ENCODE data around the gene TAC4.

Gene TAC4

GRCh38 chr17:49795372-49795771 lies 52.5 kb downstream of the TAC4 start:
- H3K4me3 ChIP-seq (ENCODE audit: low read depth, low read length) = no peak overlapping the region
- no peak for TF ChIP-seq CTCF (IDR thresholded peaks at IDR 0.05; ENCODE audit: low read depth, low read length, missing control alignments)
- no peak for DNase-seq (ENCODE audit: low read depth)

GRCh38 chr17:49793309-49793708 lies 54.6 kb downstream of the TAC4 start:
- no peak overlapping the region for H3K4me3 ChIP-seq (ENCODE audit: low read depth, low read length)
- no peak for TF ChIP-seq CTCF (IDR thresholded peaks at IDR 0.05; ENCODE audit: low read depth, low read length, missing control alignments)
- DNase-seq (ENCODE audit: low read depth) = no peak

GRCh38 chr17:49789243-49789578 lies 58.7 kb downstream of the TAC4 start:
- DNase-seq (ENCODE audit: low read depth) = no peak
- TF ChIP-seq CTCF (IDR thresholded peaks at IDR 0.05; ENCODE audit: low read depth, low read length, missing control alignments) = no peak
- H3K4me3 ChIP-seq (ENCODE audit: low read depth, low read length) = peak overlapping the region; percentile 38

- DNase-seq (ENCODE audit: low read depth) = peak; percentile 99
- no peak for TF ChIP-seq CTCF (IDR thresholded peaks at IDR 0.05; ENCODE audit: low read depth, low read length, missing control alignments)
- peak within 1 kb of the TSS; percentile 94 for H3K4me3 ChIP-seq (ENCODE audit: low read depth, low read length)
These were observed 59.2 kb downstream of the TAC4 start, which contains the start of gene KAT7 for GRCh38 chr17:49788478-49789242. KAT7 (plus strand) TSS chr17:49788681; CDS start chr17:49788835, 154 bp downstream.
